ENCODE measurements around the gene ALG5.

ALG5 gene

GRCh38 chr13:36986462-36987240, 12.5 kb downstream of the ALG5 start:
- TF ChIP-seq, protein P1, sequence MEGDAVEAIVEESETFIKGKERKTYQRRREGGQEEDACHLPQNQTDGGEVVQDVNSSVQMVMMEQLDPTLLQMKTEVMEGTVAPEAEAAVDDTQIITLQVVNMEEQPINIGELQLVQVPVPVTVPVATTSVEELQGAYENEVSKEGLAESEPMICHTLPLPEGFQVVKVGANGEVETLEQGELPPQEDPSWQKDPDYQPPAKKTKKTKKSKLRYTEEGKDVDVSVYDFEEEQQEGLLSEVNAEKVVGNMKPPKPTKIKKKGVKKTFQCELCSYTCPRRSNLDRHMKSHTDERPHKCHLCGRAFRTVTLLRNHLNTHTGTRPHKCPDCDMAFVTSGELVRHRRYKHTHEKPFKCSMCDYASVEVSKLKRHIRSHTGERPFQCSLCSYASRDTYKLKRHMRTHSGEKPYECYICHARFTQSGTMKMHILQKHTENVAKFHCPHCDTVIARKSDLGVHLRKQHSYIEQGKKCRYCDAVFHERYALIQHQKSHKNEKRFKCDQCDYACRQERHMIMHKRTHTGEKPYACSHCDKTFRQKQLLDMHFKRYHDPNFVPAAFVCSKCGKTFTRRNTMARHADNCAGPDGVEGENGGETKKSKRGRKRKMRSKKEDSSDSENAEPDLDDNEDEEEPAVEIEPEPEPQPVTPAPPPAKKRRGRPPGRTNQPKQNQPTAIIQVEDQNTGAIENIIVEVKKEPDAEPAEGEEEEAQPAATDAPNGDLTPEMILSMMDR (IDR thresholded peaks at IDR 0.05; ENCODE audit: control insufficient read depth, extremely low read depth, insufficient read depth): no peak
- no peak for DNase-seq (ENCODE audit: low read depth)
- H3K4me3 ChIP-seq (ENCODE audit: low read depth, low read length): no peak overlapping the region

DNA sequence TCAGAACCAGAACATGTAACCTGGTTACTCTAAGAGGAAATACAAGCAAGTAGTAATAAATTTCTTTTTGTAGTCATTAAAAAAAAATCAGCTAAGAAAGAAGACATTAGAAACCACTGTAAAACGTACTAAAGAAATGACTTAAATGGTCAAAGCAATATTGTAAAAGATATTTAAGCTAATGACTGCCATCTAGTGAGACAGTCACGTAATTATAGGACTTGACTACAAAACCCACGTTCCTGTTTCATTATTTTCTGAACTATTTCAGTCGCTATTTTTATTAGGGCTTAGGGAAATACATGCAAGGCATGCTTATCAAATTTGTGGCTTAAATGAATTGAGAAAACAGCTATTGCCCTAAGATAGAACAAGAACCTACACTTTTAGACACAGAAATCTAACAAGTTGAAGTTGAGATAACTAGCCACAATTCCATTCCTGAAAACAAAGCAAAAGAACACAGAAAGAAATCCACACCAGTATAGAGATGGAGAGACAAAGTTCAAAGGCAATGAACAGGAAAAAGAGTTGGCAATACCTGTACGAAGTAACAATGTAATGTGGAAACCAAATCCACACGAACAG, 17.9 kb downstream of the ALG5 start:
- TF ChIP-seq, protein P1 (IDR thresholded peaks at IDR 0.05; ENCODE audit: control insufficient read depth, extremely low read depth, insufficient read depth): peak; percentile 59
- no peak overlapping the region for H3K4me3 ChIP-seq (ENCODE audit: low read depth, low read length)
- DNase-seq (ENCODE audit: low read depth): no peak

DNA sequence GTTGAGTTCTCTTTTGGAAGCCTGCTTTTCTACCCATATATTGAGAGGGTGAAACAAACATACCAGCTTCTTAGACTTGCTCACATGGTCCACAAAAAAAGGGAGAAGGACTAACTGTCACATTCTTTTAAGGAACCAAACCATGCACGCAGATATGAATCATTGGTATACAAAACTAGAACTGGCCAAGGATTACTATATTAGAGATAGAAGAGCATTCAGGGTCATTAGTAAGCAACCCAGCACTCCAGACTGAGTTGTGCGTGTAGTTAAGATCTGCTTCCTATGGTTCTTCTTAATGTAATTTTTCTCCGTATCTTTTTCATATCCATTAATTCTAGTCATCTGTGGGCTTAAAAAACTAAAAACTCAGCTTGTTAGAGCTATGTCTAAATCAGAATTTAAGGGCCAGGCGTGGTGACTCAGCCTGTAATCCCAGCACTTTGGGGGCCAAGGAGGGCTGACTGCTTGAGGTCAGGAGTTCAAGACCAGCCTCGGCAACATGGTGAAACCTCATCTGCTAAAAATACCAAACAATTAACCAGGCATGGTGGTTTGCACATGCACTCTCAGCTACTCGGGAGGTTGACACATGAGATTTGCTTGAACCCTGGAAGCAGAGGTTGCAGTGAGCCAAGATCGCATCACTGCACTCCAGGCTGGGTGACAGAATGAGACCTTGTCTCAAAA, 19.6 kb downstream of the ALG5 start:
- H3K4me3 ChIP-seq (ENCODE audit: low read depth, low read length): no peak overlapping the region
- TF ChIP-seq, protein P1 (IDR thresholded peaks at IDR 0.05; ENCODE audit: control insufficient read depth, extremely low read depth, insufficient read depth): no peak
- no peak for DNase-seq (ENCODE audit: low read depth)

DNA sequence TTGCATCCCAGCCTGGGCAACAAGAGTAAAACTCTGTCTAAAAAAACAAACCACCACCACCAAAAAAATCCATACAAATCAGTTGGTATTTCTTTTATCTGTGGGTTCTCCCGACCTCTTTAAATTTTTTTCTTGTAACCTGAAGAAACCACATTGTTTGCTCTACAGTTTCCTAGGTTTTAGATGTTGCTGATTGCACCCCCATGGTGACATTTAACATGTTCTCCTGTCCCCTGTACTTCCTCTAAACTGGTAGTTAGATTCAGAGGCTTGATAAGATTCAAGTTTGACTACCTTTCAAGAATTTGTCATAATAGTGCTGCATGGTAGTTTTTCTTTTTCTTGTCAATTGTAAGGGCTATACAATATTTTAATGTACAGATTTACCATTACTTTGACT, 24.0 kb downstream of the ALG5 start:
- no peak for DNase-seq (ENCODE audit: low read depth)
- TF ChIP-seq, protein P1 (IDR thresholded peaks at IDR 0.05; ENCODE audit: control insufficient read depth, extremely low read depth, insufficient read depth): no peak
- H3K4me3 ChIP-seq (ENCODE audit: low read depth, low read length): no peak overlapping the region

DNA sequence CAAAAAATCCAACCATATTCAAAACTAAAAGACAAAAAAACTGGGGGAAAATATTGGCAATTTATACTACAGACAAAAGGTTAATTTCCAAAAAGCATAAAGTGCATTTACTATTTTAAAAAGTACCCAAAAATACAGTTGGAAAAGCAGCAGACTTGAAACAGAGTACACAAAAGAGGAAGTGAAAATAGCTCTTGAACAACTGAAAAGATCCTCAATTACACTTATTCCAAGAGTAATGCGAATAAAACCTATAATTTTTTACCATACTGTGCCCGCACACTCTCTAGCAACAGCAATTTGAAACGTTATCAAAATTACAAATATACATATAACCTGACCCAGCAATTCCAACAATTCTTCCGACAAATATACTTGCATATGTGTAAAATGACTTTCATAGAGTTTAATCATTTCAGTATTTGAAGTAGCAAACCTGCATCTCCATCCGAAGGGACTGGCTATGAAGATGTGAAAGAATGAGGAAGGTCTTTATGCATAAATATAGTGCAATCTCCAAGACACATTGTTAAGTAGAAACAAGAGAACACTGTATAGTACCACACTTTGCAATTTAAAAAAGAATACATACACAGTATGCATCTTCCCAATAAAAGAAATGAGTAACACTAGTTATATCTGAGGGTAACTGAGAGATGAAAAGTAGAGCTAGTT, 25.4 kb downstream of the ALG5 start:
- TF ChIP-seq, protein P1 (IDR thresholded peaks at IDR 0.05; ENCODE audit: control insufficient read depth, extremely low read depth, insufficient read depth): no peak
- DNase-seq (ENCODE audit: low read depth): no peak
- no peak overlapping the region for H3K4me3 ChIP-seq (ENCODE audit: low read depth, low read length)

DNA sequence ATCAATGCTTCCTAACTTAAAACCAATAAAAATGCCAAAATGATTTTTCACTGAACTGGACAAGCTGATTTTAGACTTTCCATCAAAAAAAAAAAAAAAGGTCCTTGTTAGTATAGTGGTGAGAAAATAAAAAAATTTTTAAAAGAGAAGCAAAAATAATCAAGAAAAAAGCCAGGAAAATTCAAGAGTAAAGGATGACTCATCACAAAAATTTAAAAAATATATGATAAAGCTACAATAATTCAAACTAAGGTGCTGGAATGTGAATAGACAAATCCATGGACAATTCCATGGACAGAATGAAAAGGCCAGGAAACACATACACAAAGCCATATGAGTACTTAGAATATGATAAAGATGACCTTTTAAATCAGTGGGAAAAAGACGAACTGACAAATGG, 26.1 kb downstream of the ALG5 start:
- TF ChIP-seq, protein P1 (IDR thresholded peaks at IDR 0.05; ENCODE audit: control insufficient read depth, extremely low read depth, insufficient read depth): no peak
- H3K4me3 ChIP-seq (ENCODE audit: low read depth, low read length): no peak overlapping the region
- DNase-seq (ENCODE audit: low read depth): no peak

Measured in LNCaP clone FGC (cell line).